Neural crest cell (in vitro differentiated cells): Measurements from ENCODE around the gene NLRP10. TPM values are rescaled to one million over a fixed set of nuclear protein-coding genes. Genes with fewer than 3 reads are reported as not detected.

Experiments
- DNase-seq: peaks from one replicate; pipeline ENCODE4 v3.0.0; 2021; ENCODE audit warnings: low read depth, mixed read lengths, low spot score
- H3K27ac Mint-ChIP-seq: one replicate; pipeline ENCODE4 v1.8.0; 2021; ENCODE audit warnings: mild to moderate bottlenecking, mixed read lengths; ENCODE audit not compliant: unreplicated experiment
- H3K27me3 Mint-ChIP-seq: 2 replicates; pipeline ENCODE4 v1.8.0; 2021; ENCODE audit warnings: low read depth, mild to moderate bottlenecking, mixed read lengths
- H3K36me3 Mint-ChIP-seq: 2 replicates; pipeline ENCODE4 v1.8.0; 2021; ENCODE audit warnings: low read depth, mild to moderate bottlenecking, mixed read lengths
- H3K4me1 Mint-ChIP-seq: 2 replicates; pipeline ENCODE4 v1.8.0; 2021; ENCODE audit warnings: mixed read lengths
- H3K4me3 Mint-ChIP-seq: one replicate; pipeline ENCODE4 v1.8.0; 2021; ENCODE audit warnings: mild to moderate bottlenecking, mixed read lengths
- H3K9me3 Mint-ChIP-seq: 2 replicates; pipeline ENCODE4 v1.8.0; 2021; ENCODE audit warnings: mixed read lengths
- total RNA-seq: library from RNA; stranded (reverse); gene quantifications from 2 replicates; pipeline ENCODE4 v1.2.1, GENCODE V29; 2021
- TF ChIP-seq, protein P1 (sequence below): fragments of 200-600 bp; sonication (generic); conservative IDR thresholded peaks from 2 replicates; pipeline ENCODE4 v1.5.0; 2021; ENCODE audit warnings: antibody characterized with exemption, mild to moderate bottlenecking

Gene NLRP10
- total RNA-seq, 1 donor from 2014 or later = not detected

DNA sequence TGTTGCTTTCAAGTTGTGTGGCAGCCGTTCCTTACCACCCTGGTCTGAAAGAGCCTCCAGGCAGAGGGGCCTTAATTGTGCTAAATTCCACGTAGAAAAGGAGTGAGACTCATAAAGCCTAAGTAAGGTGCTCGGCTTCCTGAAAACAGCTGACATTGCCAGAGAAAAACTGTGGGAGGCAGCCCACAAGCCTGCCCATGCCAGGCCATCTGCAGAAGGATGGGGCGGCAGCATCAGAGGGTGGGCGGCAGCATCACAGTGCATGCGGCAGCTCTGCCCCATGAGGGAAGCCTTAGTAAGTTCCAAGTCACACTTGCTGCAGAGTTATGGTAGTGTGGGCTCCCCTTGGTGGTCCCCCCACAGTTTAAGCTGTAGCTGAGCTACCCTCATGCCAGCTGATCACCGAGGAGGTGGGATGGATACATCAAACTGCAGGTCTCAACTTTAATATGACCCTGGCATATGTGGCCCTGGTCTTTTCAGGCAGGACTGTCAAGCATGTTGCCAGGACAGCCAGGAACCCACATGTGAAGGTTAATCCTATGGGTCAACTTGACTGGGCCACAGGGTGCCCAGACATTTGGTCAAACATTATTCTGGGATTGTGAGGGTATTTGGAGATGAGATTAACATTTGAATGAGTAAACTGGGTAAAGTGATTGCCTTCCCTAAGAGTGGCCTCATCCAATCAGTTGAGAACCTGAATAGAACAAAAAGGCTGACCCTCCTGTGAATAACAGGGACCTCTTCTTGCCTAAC, 18.8 kb upstream of the NLRP10 start:
- no peaks in the 10 kb centered on the region for H3K36me3 Mint-ChIP-seq
- H3K27me3 Mint-ChIP-seq = peaks cover 9% of the 10 kb centered on the region
- H3K9me3 Mint-ChIP-seq = no peaks in the 10 kb centered on the region
- no peak overlapping the region for H3K4me3 Mint-ChIP-seq
- H3K27ac Mint-ChIP-seq = no peak overlapping the region
- no peak for DNase-seq
- TF ChIP-seq, protein P1, sequence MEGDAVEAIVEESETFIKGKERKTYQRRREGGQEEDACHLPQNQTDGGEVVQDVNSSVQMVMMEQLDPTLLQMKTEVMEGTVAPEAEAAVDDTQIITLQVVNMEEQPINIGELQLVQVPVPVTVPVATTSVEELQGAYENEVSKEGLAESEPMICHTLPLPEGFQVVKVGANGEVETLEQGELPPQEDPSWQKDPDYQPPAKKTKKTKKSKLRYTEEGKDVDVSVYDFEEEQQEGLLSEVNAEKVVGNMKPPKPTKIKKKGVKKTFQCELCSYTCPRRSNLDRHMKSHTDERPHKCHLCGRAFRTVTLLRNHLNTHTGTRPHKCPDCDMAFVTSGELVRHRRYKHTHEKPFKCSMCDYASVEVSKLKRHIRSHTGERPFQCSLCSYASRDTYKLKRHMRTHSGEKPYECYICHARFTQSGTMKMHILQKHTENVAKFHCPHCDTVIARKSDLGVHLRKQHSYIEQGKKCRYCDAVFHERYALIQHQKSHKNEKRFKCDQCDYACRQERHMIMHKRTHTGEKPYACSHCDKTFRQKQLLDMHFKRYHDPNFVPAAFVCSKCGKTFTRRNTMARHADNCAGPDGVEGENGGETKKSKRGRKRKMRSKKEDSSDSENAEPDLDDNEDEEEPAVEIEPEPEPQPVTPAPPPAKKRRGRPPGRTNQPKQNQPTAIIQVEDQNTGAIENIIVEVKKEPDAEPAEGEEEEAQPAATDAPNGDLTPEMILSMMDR = no peak
- H3K4me1 Mint-ChIP-seq = peaks cover 16% of the 10 kb centered on the region

DNA sequence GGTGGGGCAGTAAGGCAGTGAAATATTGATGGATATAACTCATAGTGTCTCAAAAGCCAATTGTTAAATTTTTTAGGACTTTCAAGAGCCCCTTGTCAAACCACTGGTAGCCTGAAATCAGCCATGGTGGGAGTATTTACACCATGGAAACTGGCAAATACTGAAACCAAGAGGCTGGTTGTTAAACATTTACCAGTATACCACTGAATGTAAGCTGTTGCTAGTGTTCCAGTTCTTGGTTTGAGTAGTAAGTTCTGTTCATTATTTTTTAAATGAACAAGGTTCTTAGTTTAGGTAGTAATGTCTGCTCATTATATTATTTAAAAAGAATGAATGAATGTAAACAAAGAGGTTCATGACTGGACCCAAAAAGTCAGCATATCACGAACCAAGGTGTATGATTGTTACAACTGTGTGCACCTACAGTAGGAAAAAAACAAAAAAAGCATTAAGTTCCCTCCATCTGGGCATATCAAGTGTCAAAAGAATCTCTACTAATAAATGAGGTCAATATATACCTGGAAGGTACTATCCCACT, 17.4 kb upstream of the NLRP10 start:
- no peak for DNase-seq
- H3K9me3 Mint-ChIP-seq = no peaks in the 10 kb centered on the region
- H3K4me3 Mint-ChIP-seq = no peak overlapping the region
- no peaks in the 10 kb centered on the region for H3K36me3 Mint-ChIP-seq
- peaks cover 9% of the 10 kb centered on the region for H3K27me3 Mint-ChIP-seq
- H3K4me1 Mint-ChIP-seq = peaks cover 8% of the 10 kb centered on the region
- TF ChIP-seq, protein P1 = no peak
- H3K27ac Mint-ChIP-seq = no peak overlapping the region

DNA sequence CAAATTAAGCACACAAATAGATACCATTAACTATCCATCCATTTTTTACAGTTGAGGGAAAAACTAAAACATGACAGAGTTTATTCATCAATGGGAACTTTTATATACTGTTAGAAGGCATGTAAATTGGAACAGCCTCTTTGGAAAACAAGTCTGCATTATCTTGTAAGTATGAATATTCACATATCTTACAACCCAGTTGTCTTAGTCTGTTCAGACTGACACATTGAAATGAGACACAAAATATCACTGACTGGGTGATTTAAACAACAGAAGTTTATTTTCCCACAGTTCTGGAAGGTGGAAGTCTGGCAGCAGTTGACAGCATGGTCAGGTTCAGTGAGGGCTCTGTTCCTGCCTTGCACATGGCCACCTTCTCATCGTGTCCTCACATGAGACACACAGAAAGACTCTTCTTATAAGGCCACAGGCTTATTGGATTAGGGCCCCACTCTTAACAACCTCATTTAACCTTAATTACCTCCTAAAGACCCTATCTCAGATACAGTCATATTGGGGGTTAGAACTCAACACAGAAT, 16.4 kb upstream of the NLRP10 start:
- no peak overlapping the region for H3K4me3 Mint-ChIP-seq
- peaks cover 9% of the 10 kb centered on the region for H3K27me3 Mint-ChIP-seq
- H3K27ac Mint-ChIP-seq = no peak overlapping the region
- no peaks in the 10 kb centered on the region for H3K36me3 Mint-ChIP-seq
- TF ChIP-seq, protein P1 = no peak
- no peaks in the 10 kb centered on the region for H3K9me3 Mint-ChIP-seq
- no peak for DNase-seq
- H3K4me1 Mint-ChIP-seq = peaks cover 4% of the 10 kb centered on the region

DNA sequence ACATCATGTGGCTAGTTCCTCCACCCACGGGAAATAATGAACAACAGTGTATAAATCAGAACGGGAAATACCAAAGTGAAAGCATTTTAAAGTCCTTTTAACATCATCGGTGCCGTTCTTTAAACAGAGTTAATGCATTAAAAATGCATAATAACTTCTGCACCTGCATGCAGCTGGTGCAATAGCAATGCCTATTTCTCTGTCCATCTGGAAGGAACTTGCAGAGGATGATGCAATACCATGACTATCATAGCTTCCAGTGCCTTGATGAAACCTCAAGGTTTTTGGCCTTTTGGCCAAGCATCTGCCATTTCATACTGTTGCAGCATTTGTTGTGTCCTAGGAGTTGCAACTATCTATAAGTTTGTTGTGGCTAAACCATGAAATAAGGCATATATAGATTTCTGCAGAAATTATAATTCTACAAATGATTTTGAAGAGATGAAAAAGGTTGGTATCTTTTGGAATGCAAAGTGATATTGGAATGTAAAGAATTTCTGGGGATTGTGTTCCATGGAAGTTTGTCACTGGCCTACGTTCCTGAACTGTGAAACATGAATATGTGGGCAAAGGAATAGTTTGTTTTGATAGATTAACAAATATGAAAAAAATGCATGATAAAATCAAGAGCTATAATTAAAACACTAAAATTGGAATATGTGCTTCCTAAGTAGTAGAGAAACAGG, 12.1 kb upstream of the NLRP10 start:
- H3K4me1 Mint-ChIP-seq = no peaks in the 10 kb centered on the region
- H3K9me3 Mint-ChIP-seq = no peaks in the 10 kb centered on the region
- DNase-seq = no peak
- no peaks in the 10 kb centered on the region for H3K36me3 Mint-ChIP-seq
- peaks cover 3% of the 10 kb centered on the region for H3K27me3 Mint-ChIP-seq
- no peak overlapping the region for H3K4me3 Mint-ChIP-seq
- no peak overlapping the region for H3K27ac Mint-ChIP-seq
- TF ChIP-seq, protein P1 = no peak

DNA sequence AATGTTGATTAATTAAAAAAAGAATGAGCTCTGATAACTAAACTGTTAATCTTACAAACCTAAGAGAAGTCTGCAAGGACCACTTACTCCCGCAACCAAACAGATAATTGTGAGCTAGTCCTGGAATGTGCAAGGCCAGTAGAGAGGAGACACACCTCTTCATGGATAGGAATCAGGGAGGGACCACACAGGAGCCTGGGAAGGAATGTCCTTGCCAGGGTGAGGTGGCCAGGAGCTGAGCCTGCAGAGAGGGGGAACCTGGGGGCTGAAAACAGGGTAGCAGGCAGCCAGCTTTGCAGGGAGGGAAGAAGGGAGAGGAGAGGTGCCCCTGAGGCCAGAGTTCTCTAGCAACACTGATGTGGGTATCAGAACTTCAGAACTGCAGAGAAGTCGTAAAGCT, 9.4 kb upstream of the NLRP10 start:
- Mint-ChIP-seq H3K27ac (no peak overlapping the region), H3K27me3 (peaks cover 3% of the 10 kb centered on the region), H3K36me3 (no peaks in the 10 kb centered on the region), H3K4me3 (no peak overlapping the region), H3K9me3 (no peaks in the 10 kb centered on the region), H3K4me1 (no peaks in the 10 kb centered on the region)
- no peak for DNase-seq
- TF ChIP-seq, protein P1 = no peak
